DND-41 (cell line): ENCODE results near the gene IL17RD.

Experiments used
- ATAC-seq: fragments of 200-7000 bp; cut with Tn5 transposase; 3 replicates; pipeline ENCODE4 v1.9.1; 2021; ENCODE audit warnings: low read depth; ENCODE audit not compliant: insufficient read depth
- DNase-seq: peaks from one replicate; pipeline ENCODE4 v3.0.0-alpha.2; 2020
- H2AFZ ChIP-seq: 2 replicates; pipeline ENCODE4 v1.6.0; 2012; ENCODE audit warnings: low read depth, low read length
- H3K27ac ChIP-seq: 2 replicates; pipeline ENCODE4 v1.5.1; 2012; ENCODE audit warnings: low read length, inconsistent platforms
- H3K27me3 ChIP-seq: fragments of 200-600 bp; sonication (generic); 2 replicates; pipeline ENCODE4 v1.6.0; 2012; ENCODE audit warnings: low read length, mild to moderate bottlenecking, inconsistent platforms; ENCODE audit not compliant: insufficient read depth, poor library complexity
- H3K36me3 ChIP-seq: 2 replicates; pipeline ENCODE4 v1.5.1; 2012; ENCODE audit warnings: low read length, inconsistent platforms; ENCODE audit not compliant: insufficient read depth
- H3K4me1 ChIP-seq: 2 replicates; pipeline ENCODE4 v1.5.1; 2012; ENCODE audit warnings: mild to moderate bottlenecking, low read length; ENCODE audit not compliant: insufficient read depth
- H3K4me2 ChIP-seq: 2 replicates; pipeline ENCODE4 v1.6.0; 2012; ENCODE audit warnings: mild to moderate bottlenecking, moderate library complexity, low read length, inconsistent platforms; ENCODE audit not compliant: insufficient read depth
- H3K4me3 ChIP-seq, 2 experiments: fragments of 200-600 bp in 1 of 2; shearing (Covaris generic) in 1 of 2; 2 replicates each; pipeline ENCODE4 v1.5.1; 2012 to 2016; ENCODE audit warnings: inconsistent platforms in 2 of 2, low read length in 2 of 2, mild to moderate bottlenecking in 2 of 2, low read depth in 1 of 2, moderate library complexity in 1 of 2
- H3K79me2 ChIP-seq: 2 replicates; pipeline ENCODE4 v1.6.0; 2012; ENCODE audit warnings: low read length, inconsistent platforms; ENCODE audit not compliant: insufficient read depth
- H3K9ac ChIP-seq: 2 replicates; pipeline ENCODE4 v1.6.0; 2012; ENCODE audit warnings: low read depth, mild to moderate bottlenecking, inconsistent platforms, low read length, moderate library complexity
- H3K9me3 ChIP-seq: 2 replicates; pipeline ENCODE4 v1.5.1; 2012; ENCODE audit warnings: low read length, moderate library complexity, mild to moderate bottlenecking, inconsistent platforms; ENCODE audit not compliant: insufficient read depth, severe bottlenecking
- H4K20me1 ChIP-seq: 2 replicates; pipeline ENCODE4 v1.6.0; 2012; ENCODE audit warnings: low read length; ENCODE audit not compliant: insufficient read depth
- EZH2 ChIP-seq: IDR thresholded peaks from 3 replicates; pipeline ENCODE4 v1.6.1; 2012; ENCODE audit warnings: borderline replicate concordance, low read depth, mild to moderate bottlenecking, moderate library complexity, low read length, inconsistent platforms; ENCODE audit not compliant: severe bottlenecking
- TF ChIP-seq, protein P1 (sequence below): IDR thresholded peaks from 2 replicates; pipeline ENCODE4 v1.5.1; 2012; ENCODE audit warnings: borderline replicate concordance, low read length, moderate library complexity, mild to moderate bottlenecking; ENCODE audit not compliant: poor library complexity, severe bottlenecking; ENCODE audit errors: extremely low read depth

The IL17RD gene

DNA sequence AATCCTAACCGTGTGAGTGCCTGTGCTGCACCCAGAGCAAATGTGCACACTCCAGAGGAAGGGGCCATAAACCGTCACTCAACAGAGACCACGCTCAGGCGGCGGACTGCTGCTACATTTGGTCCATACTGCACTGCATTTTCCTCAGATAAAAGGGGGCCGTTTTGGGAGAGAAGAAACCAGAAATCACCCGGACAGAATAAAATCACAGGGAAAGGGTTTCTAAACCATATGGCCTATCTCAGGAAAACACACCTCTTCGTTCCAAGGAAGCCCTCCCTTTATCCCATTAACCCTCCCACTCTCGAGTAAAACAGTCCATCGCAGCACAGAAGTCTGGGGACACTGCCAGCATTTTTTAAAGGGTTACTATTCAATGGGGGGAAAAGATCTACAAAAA, 7.6 kb downstream of the IL17RD start:
- no peak for DNase-seq
- peaks cover 25% of the 10 kb centered on the region for H3K27me3 ChIP-seq
- H2AFZ ChIP-seq = no peak overlapping the region
- no peak for ATAC-seq
- peaks cover 9% of the 10 kb centered on the region for H3K4me1 ChIP-seq
- no peak for TF ChIP-seq EZH2
- TF ChIP-seq, protein P1, sequence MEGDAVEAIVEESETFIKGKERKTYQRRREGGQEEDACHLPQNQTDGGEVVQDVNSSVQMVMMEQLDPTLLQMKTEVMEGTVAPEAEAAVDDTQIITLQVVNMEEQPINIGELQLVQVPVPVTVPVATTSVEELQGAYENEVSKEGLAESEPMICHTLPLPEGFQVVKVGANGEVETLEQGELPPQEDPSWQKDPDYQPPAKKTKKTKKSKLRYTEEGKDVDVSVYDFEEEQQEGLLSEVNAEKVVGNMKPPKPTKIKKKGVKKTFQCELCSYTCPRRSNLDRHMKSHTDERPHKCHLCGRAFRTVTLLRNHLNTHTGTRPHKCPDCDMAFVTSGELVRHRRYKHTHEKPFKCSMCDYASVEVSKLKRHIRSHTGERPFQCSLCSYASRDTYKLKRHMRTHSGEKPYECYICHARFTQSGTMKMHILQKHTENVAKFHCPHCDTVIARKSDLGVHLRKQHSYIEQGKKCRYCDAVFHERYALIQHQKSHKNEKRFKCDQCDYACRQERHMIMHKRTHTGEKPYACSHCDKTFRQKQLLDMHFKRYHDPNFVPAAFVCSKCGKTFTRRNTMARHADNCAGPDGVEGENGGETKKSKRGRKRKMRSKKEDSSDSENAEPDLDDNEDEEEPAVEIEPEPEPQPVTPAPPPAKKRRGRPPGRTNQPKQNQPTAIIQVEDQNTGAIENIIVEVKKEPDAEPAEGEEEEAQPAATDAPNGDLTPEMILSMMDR = no peak
- no peaks in the 10 kb centered on the region for H4K20me1 ChIP-seq
- H3K79me2 ChIP-seq = no peaks in the 10 kb centered on the region
- no peaks in the 10 kb centered on the region for H3K36me3 ChIP-seq
- no peak overlapping the region for H3K4me3 ChIP-seq
- no peaks in the 10 kb centered on the region for H3K9me3 ChIP-seq
- H3K27ac ChIP-seq = no peak overlapping the region
- H3K4me2 ChIP-seq = no peak overlapping the region
- no peak overlapping the region for H3K9ac ChIP-seq

DNA sequence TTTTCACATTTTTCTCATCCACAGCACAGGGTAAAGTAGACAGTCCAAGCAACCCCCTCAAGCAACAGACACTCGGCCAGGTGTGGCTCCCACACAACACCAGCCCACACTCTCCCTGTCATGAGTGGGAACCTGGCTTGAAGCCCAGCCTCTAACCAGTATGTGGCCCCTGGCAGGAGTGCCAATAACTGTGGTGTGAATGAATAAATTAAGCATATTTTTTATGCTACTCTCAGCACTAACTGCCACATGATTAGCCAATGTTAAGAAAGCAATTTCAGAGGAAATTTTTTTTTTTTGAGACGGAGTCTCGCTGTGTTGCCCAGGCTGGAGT, 9.9 kb downstream of the IL17RD start:
- Histone ChIP-seq H3K27me3 (peaks cover 15% of the 10 kb centered on the region), H3K4me2 (no peak overlapping the region), H3K4me1 (peaks cover 9% of the 10 kb centered on the region), H3K4me3 (no peak overlapping the region), H4K20me1 (no peaks in the 10 kb centered on the region), H2AFZ (no peak overlapping the region), H3K9ac (no peak overlapping the region), H3K9me3 (no peaks in the 10 kb centered on the region), H3K36me3 (no peaks in the 10 kb centered on the region), H3K79me2 (no peaks in the 10 kb centered on the region), H3K27ac (no peak overlapping the region)
- DNase-seq (no peak), ATAC-seq (no peak)
- TF ChIP-seq EZH2 = no peak
- TF ChIP-seq, protein P1 = no peak

DNA sequence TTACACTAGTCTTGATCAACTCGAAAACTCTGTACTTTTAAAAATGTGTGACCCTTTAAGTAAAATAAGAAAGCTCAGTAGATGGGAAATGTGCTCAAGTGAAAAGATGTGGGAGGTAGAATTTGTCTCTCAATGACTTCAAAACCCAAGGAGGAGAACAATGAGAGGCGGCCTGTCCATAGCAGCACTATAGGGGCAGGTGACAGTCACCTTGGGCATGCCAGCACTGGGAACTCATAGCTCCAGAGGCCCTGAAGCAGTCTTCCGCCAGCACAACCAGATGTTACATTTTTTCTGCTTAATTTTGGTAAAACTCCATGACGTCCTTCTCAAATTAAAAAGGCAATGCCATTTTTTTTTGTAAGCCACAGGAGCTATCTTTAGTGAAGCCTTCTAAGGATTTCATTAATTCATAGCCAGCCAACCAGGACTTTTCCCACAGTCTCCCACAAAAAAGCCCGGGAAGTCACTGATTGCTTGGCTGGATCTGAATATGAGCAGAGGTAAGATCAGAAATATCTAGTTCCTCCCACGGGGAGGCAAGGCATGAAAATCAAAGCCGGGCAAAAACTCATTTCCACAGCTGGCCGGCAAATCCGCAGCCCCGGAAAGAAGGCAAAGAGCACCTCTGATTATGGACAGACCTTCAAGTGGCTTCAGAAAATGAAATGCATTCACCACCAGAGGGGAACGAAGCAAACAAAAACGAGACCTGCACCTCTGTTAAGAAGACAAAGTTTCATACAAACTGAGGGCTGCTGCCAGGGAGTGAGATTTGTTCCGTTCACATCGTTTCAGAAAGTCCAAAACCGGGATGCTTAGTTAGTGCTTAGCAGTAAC, 10.5 kb downstream of the IL17RD start:
- ATAC-seq (no peak), DNase-seq (no peak)
- H2AFZ ChIP-seq = no peak overlapping the region
- H4K20me1 ChIP-seq = no peaks in the 10 kb centered on the region
- H3K27ac ChIP-seq = no peak overlapping the region
- H3K9me3 ChIP-seq = no peaks in the 10 kb centered on the region
- H3K4me1 ChIP-seq = peaks cover 9% of the 10 kb centered on the region
- H3K27me3 ChIP-seq = peaks cover 15% of the 10 kb centered on the region
- no peaks in the 10 kb centered on the region for H3K79me2 ChIP-seq
- H3K4me3 ChIP-seq = no peak overlapping the region
- H3K4me2 ChIP-seq = no peak overlapping the region
- H3K36me3 ChIP-seq = no peaks in the 10 kb centered on the region
- TF ChIP-seq, protein P1 = no peak
- no peak for TF ChIP-seq EZH2
- no peak overlapping the region for H3K9ac ChIP-seq
